Right cardiac atrium (tissue), 5 donors: Measurements from ENCODE around the gene WNT2B. TPM values are rescaled to one million over a fixed set of nuclear protein-coding genes. Genes with fewer than 3 reads are reported as not detected.
A peak's percentile ranks its signal among the peaks of the same experiment; 100 is the strongest.

Source experiments
- ATAC-seq, 2 donors: fragments of 200-7000 bp; cut with Tn5 transposase; one replicate each; pipeline versions ENCODE4 v1.8.0 to v1.9.1; 2020; ENCODE audit warnings: moderate library complexity in 2 of 2, mild to moderate bottlenecking in 1 of 2
- DNase-seq, 3 donors: peaks; one replicate each; pipeline ENCODE4 v3.0.0-alpha.2; 2020
- H3K27ac ChIP-seq: one replicate; pipeline ENCODE4 v1.5.1; 2013; ENCODE audit warnings: mild to moderate bottlenecking, low read length, control low read depth, moderate library complexity
- H3K27me3 ChIP-seq: one replicate; pipeline ENCODE4 v1.6.1; 2013; ENCODE audit not compliant: control insufficient read depth, insufficient read depth
- H3K4me1 ChIP-seq: one replicate; pipeline ENCODE4 v1.6.1; 2013; ENCODE audit warnings: low read length; ENCODE audit not compliant: control insufficient read depth, insufficient read depth
- H3K4me3 ChIP-seq: one replicate; pipeline ENCODE4 v1.5.1; 2013; ENCODE audit warnings: low read length, control low read depth
- H3K9me3 ChIP-seq: one replicate; pipeline ENCODE4 v1.6.1; 2013; ENCODE audit warnings: low read length; ENCODE audit not compliant: control insufficient read depth
- WGBS: extraction: QIAGEN DNeasy Blood & Tissue Kit; methylation state at CpG from one replicate; pipeline ENCODE4 v1.1.7; 2013; 5-methylcytosine and 5-hydroxymethylcytosine counted together
- intact Hi-C, 4 donors: fragments of 100-400 bp; cut with DNase I; formaldehyde crosslinking; loops; one replicate each; pipeline versions ENCODE4 v1.11.0 to v1.14.0; 2022 to 2023
- polyA plus RNA-seq: library from polyadenylated mRNA; stranded (reverse); fragments of 200-250 nt; gene quantifications from one replicate; pipeline ENCODE4 v1.2.3, GENCODE V29; 2013
- total RNA-seq, 4 donors: library from RNA; stranded (reverse); fragmentation: NEBNext Ultra II Directional; extraction: Animal tissue kit (Norgen Biotek cat#: 25700); gene quantifications; one replicate each; pipeline ENCODE4 v1.2.1, GENCODE V29; 2021
- donor health status: healthy with polysubstance abuse.
- donor health status: DM: no; HTN: yes; CAD: no.
- donor health status: DM: no; HTN: no; CAD: no.
- donor health status: DM: no; HTN: yes; CAD: no; lungs with severe emphysema.
- donor health status: DM: yes; HTN: yes; CAD: no.

The WNT2B gene
- total and polyA plus RNA-seq, 5 donors: 3.5 to 14.1 (median 11.1) TPM

DNA sequence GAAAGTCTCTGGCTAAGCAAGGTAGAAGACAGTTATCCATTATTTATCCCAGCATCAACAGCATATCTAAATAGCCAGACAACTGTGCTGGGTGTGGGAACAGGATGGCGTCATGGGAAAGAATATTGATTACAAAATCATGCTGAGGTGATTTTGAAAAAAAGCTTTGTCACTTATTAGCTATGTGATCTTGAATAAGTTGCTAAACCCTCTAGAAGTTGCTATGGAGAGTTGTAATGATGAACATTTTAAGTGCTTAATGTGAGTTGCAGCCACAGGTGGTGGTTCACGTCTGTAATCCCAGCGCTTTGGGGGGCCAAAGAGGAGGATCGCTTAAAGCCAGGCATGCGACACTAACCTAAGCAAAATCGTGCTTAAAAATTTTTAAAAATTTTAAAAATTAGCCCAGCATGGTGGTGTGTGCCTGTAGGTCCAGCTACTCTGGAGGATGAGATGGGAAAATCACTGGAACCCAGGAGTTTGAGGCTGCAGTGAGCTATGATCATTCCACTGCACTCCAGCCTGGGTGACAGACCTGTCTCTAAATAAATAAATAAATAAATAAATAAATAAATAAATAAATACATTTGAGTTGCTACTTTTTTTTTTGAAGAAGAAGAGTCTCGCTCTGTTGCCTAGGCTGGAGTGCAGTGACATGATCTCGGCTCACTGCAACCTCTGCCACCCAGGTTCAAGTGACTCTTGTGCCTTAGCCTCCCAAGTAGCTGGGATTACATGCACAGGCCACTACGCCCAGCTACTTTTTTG is 33.6 kb downstream of the WNT2B start:
- 98% methylated on average over 9 of the region's 9 CpGs for WGBS

DNA sequence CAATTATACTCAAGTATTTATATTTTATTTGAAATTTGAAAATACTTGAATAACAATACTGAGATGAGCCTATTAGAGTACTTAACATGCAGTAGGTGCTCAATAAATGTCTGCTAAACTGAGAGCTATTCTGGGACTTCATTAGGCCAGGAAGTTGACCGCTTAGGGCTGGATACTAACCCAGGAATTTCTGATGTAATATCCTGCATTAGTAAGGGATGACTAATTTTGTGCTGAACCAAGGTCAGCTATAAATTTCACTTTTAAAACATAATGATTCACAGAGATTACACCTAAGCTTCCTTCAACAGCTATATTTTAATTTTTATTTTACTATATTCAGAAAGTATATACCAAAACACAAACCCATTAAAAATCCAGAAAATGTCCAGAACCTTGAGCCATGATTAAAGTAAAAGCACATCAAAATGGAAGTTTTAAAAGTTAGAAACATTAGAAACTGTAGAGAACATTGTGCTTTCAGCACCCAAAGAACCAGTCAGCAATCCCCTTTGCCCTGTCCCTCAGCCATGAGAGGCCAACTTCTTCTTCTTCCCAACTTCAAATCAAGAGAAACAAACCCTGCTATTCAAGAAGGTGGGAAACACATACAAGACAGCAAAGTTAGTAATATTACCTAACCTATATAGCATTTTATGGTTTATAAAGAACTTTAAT is 35.4 kb downstream of the WNT2B start:
- H3K4me3 ChIP-seq: no peak overlapping the region
- ATAC-seq (peak; percentile 41 to 94), DNase-seq (no peak)
- no peaks in the 10 kb centered on the region for H3K27me3 ChIP-seq
- H3K9me3 ChIP-seq: no peaks in the 10 kb centered on the region
- peaks cover 1% of the 10 kb centered on the region for H3K4me1 ChIP-seq
- H3K27ac ChIP-seq: no peak overlapping the region
- WGBS: 48% methylated on average over 1 of the region's 1 CpG
- intact Hi-C loops: no loop called here

More for the DNA sequence above, 33.6 kb downstream of the WNT2B start:
- DNase-seq (no peak), ATAC-seq (no peak)
- no peak overlapping the region for H3K27ac ChIP-seq
- H3K4me3 ChIP-seq: no peak overlapping the region
- no peaks in the 10 kb centered on the region for H3K27me3 ChIP-seq
- intact Hi-C loops: no loop called here
- peaks cover 1% of the 10 kb centered on the region for H3K4me1 ChIP-seq
- H3K9me3 ChIP-seq: no peaks in the 10 kb centered on the region

DNA sequence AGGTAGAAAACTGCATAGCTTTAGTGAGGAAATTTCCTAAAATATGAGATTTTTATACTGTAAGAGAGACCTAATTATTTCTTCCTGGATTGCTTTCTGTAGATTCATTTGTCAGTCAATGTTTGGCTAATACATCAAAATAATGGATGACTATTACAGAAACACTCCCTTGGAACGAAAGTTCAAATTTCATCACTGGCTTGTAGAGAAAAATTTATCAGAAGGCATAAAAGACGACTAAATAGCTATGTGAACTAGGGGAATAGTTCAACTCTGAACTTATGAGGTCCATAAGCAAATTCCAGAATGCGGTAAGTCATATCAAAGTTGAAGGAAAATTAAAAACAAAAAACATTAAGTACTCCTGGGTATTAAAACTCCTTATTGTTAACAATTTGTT is 36.0 kb downstream of the WNT2B start:
- H3K27me3 ChIP-seq: no peaks in the 10 kb centered on the region
- no peaks in the 10 kb centered on the region for H3K9me3 ChIP-seq
- ATAC-seq (no peak), DNase-seq (no peak)
- no peak overlapping the region for H3K4me3 ChIP-seq
- peaks cover 1% of the 10 kb centered on the region for H3K4me1 ChIP-seq
- intact Hi-C loops: no loop called here
- WGBS: 66% methylated on average over 3 of the region's 3 CpGs
- H3K27ac ChIP-seq: no peak overlapping the region

DNA sequence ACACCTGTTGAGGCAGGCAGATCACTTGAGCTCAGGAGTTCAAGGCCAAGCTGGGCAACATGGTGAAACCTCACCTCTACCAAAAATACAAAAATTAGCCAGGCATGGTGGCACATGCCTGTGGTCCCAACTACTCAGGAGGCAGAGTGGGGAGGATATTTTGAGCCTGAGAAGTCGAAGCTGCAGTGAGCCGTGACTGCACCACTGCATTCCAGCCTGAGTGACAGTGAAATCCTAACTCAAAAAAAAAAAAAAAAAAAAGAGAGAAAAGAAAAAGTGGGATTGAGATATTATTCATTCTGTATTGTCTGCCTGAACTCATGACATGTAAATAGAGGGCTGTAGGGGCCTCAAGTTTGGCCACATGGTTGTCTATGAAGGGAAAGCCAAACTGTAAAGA is 37.3 kb downstream of the WNT2B start:
- intact Hi-C loops: no loop called here

DNA sequence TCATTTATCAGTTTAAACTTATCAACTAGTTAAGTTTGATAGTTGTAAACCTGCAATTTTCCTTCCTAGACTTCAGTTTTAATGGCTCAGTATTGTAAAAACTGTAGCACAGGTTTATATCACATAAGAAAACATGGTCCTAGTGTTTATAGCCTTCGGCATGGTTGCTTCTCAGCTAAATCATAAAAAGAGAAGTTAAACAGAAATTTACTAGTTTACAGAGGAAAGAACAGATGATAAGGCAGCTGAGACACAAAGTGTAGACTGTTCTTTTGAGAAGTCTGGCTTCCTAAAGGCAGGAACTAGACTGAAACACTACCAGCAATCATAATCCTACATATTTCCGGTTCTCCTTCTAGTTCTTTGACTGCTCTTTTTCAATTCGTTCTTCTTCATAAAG is 39.8 kb downstream of the WNT2B start:
- Histone ChIP-seq H3K9me3 (no peaks in the 10 kb centered on the region), H3K27me3 (no peaks in the 10 kb centered on the region), H3K27ac (no peak overlapping the region), H3K4me1 (peaks cover 1% of the 10 kb centered on the region), H3K4me3 (no peak overlapping the region)
- WGBS: 83% methylated on average over 3 of the region's 3 CpGs
- intact Hi-C loops: no loop called here
- DNase-seq: no peak
- no peak for ATAC-seq

More for the DNA sequence above, 37.3 kb downstream of the WNT2B start:
- no peaks in the 10 kb centered on the region for H3K27me3 ChIP-seq
- H3K9me3 ChIP-seq: no peaks in the 10 kb centered on the region
- no peak overlapping the region for H3K4me3 ChIP-seq
- whole genome bisulfite sequencing: 76% methylated on average over 2 of the region's 2 CpGs
- peaks cover 1% of the 10 kb centered on the region for H3K4me1 ChIP-seq
- no peak for DNase-seq
- ATAC-seq: no peak
- H3K27ac ChIP-seq: no peak overlapping the region

DNA sequence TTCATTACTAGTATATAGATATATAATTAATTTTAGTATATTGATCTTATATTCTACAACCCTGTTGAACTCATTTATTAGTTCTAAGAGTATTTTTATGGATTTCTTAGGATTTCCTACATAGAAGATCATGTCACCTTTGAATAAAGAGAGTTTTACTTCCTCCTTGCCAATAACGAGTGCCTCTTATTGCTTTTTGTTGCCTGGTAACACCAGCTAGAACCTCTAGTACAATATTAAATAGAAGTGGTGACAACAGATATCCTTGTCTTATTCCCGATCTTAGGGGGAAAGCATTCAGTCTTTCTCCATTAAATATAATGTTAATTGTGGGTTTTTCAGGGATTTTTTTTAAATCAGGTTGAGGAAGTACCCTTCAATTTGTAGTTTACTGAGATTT is 40.8 kb downstream of the WNT2B start:
- Histone ChIP-seq H3K4me3 (no peak overlapping the region), H3K27me3 (no peaks in the 10 kb centered on the region), H3K4me1 (peaks cover 1% of the 10 kb centered on the region), H3K9me3 (no peaks in the 10 kb centered on the region), H3K27ac (no peak overlapping the region)
- intact Hi-C loops: no loop called here
- DNase-seq (no peak), ATAC-seq (no peak)
- WGBS: 86% methylated on average over 2 of the region's 2 CpGs

DNA sequence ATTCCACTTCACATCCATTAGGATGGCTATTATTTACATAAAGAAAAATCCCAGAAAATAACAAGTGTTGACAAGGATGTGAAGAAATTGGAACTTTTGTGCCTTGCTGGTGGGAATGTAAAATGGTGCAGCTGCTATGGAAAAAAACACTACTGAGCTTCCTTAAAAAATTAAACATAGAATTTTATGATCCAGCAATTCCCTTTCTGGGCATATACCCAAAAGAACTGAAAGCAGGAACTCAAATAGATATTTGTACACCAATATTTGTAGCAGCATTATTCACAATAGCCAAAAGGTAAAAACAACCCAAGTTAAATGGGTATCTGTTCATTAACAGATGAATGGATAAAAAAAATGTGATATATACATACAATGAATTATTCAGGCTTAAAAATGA is 45.6 kb downstream of the WNT2B start:
- Histone ChIP-seq H3K9me3 (no peaks in the 10 kb centered on the region), H3K27ac (no peak overlapping the region), H3K27me3 (no peaks in the 10 kb centered on the region), H3K4me3 (no peak overlapping the region), H3K4me1 (no peaks in the 10 kb centered on the region)
- intact Hi-C loops: no loop called here
- DNase-seq (no peak), ATAC-seq (no peak)

DNA sequence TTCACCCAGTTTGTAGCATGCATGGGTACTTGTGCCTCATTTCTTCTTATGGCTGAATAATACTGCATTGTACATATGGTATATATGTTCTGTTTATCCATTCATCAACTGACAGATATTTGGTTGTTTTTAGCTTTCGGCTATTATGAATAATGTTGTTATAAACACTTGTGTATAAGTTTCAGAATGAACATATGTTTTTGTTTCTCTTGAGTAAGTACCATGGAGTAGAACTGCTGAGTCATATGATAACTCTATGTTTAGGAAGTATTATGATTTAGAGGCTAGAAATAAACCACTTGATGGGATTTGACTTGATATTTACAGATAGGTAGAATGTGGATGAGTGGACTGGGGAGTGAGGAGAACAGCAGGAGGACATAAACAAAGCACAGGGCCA is 48.6 kb downstream of the WNT2B start:
- 89% methylated on average over 1 of the region's 1 CpG for WGBS
- intact Hi-C loops: no loop called here
- Histone ChIP-seq H3K4me3 (no peak overlapping the region), H3K4me1 (no peaks in the 10 kb centered on the region), H3K27ac (no peak overlapping the region), H3K27me3 (no peaks in the 10 kb centered on the region), H3K9me3 (no peaks in the 10 kb centered on the region)
- DNase-seq: no peak
- no peak for ATAC-seq

DNA sequence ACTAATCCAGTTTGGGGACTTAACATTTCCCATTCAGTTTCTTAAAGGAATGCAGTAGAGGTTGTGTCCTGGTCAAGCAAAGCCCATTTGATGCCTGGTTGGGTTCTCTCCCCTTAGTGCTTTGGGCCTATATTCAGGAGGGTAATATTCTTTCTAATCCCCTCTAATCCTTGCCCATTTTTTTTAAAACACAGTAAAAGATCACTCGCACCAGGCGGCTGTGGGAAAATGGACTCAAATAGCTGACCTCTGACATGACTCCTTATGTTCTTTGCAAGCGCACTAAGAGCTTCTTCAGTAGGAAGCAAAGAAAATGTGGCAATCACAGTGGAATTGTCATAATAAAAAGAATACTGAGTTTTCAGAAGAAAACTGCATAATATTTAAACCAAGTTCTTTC is 49.9 kb downstream of the WNT2B start:
- WGBS: 92% methylated on average over 3 of the region's 3 CpGs
- no peak for DNase-seq
- intact Hi-C loops: no loop called here
- Histone ChIP-seq H3K9me3 (no peaks in the 10 kb centered on the region), H3K4me1 (no peaks in the 10 kb centered on the region), H3K27me3 (no peaks in the 10 kb centered on the region), H3K27ac (no peak overlapping the region), H3K4me3 (no peak overlapping the region)
- no peak for ATAC-seq

DNA sequence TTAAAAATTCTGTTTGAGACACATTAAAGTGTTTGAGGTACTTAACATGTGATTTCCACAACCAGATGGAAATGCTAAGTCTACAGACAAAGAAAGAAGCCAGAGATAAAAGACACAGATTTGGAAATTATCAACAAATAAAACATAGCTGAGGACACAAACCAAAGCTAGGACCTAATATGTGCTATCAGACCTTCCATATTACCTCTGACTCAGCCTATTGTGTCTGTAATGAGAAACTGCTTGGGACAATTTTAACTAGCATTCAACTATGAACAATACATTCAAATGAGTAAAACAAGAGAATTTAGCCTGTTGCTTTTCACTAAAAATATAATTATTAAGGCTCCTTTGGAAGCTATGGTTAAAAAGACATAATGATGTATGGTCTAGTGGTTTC is 54.6 kb downstream of the WNT2B start:
- no peaks in the 10 kb centered on the region for H3K9me3 ChIP-seq
- DNase-seq (no peak), ATAC-seq (no peak)
- intact Hi-C loops: no loop called here
- no peaks in the 10 kb centered on the region for H3K27me3 ChIP-seq
- no peak overlapping the region for H3K4me3 ChIP-seq
- no peaks in the 10 kb centered on the region for H3K4me1 ChIP-seq
- no peak overlapping the region for H3K27ac ChIP-seq

DNA sequence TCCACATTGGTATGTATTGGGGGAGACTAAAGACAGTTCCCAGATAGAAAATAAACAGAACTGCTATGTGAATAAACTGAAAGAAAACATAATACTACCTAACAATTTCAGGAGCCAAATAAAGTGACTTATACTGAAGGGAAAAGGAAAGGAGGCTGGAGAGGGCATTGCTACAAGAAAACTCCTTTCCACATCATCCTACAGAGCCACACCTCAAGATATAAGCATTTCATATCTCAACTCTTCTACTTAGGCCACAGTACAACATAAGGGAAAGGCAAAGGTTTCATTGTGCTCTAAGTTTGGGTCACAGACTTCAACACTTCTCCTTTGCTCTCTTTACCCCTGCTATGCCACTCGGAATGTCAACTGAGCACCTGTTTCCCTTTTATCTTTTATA is 55.3 kb downstream of the WNT2B start:
- no peak overlapping the region for H3K27ac ChIP-seq
- H3K27me3 ChIP-seq: no peaks in the 10 kb centered on the region
- WGBS: 96% methylated on average over 1 of the region's 1 CpG
- H3K9me3 ChIP-seq: no peaks in the 10 kb centered on the region
- intact Hi-C loops: no loop called here
- H3K4me3 ChIP-seq: no peak overlapping the region
- no peak for ATAC-seq
- H3K4me1 ChIP-seq: no peaks in the 10 kb centered on the region
- DNase-seq: no peak
